GM19397 (cell line): ENCODE data around the gene STX19.
A peak's percentile ranks its signal among the peaks of the same experiment; 100 is the strongest.
"Not testable (repeated sequence)": the region's sequence is repeated elsewhere in the genome, so short reads cannot be mapped to it uniquely, and the experiment has no call there.

ENCODE experiments used
- ATAC-seq: cut with Tn5 transposase; IDR thresholded peaks from one replicate; pipeline ENCODE4 v1.9.1; 2021; ENCODE audit warnings: mild to moderate bottlenecking, moderate library complexity; ENCODE audit not compliant: unreplicated experiment

STX19 gene

GRCh38 chr3:94028093-94028837, at the start of gene STX19:
Gene STX19, minus strand, starts transcription at chr3:94028597. Its CDS starts 13,328 bp downstream, at chr3:94015269.
- no peak for ATAC-seq

- no peak for ATAC-seq
Measured at GRCh38 chr3:94076055-94076454, 47.7 kb upstream of the STX19 start.

- peak; percentile 85 for ATAC-seq
Measured at GRCh38 chr3:94071713-94072284, 43.4 kb upstream of the STX19 start.

GRCh38 chr3:94070341-94070911, 42.0 kb upstream of the STX19 start:
- ATAC-seq: peak; percentile 46

- ATAC-seq: no peak
Measured at GRCh38 chr3:94069194-94069813, 40.9 kb upstream of the STX19 start.

GRCh38 chr3:94066506-94067500, 38.4 kb upstream of the STX19 start:
- no peak for ATAC-seq

GRCh38 chr3:94065819-94066480, 37.6 kb upstream of the STX19 start:
- no peak for ATAC-seq

GRCh38 chr3:94065122-94065521, 36.7 kb upstream of the STX19 start:
- no peak for ATAC-seq

- ATAC-seq: no peak
Measured at GRCh38 chr3:94064243-94064860, 36.0 kb upstream of the STX19 start.

- no peak for ATAC-seq
Measured at GRCh38 chr3:94063496-94064119, 35.2 kb upstream of the STX19 start.

GRCh38 chr3:94062513-94063404, 34.4 kb upstream of the STX19 start, which contains the start of the genes DHFR2 and NSUN3:
Gene DHFR2, minus strand, starts transcription at chr3:94062916. Its CDS starts 1,405 bp downstream, at chr3:94061511.
Gene NSUN3, plus strand, starts transcription at chr3:94063061. Its CDS starts 66 bp downstream, at chr3:94063127.
- ATAC-seq: peak; percentile 89

GRCh38 chr3:94061297-94061696, 32.9 kb upstream of the STX19 start:
- no peak for ATAC-seq

- ATAC-seq: no peak
Measured at GRCh38 chr3:94050546-94050945, 22.1 kb upstream of the STX19 start.

GRCh38 chr3:94049267-94049666, 20.9 kb upstream of the STX19 start:
- ATAC-seq: no peak

GRCh38 chr3:94046533-94046932, 18.1 kb upstream of the STX19 start:
- ATAC-seq: no peak

GRCh38 chr3:94044100-94044936, 15.9 kb upstream of the STX19 start:
- not testable (repeated sequence) for ATAC-seq

- no peak for ATAC-seq
Measured at GRCh38 chr3:94043285-94043684, 14.9 kb upstream of the STX19 start.
